Activated CD8-positive, alpha-beta memory T cell treated with anti-CD3 and anti-CD28 coated beads, Interleukin-2, amount 50 U/mL, for 4 hours (primary cell): ENCODE data around the gene MTG2.

Source experiments
- DNase-seq: peaks from one replicate; pipeline ENCODE4 v3.0.0-alpha.2; 2020

MTG2 gene

DNA sequence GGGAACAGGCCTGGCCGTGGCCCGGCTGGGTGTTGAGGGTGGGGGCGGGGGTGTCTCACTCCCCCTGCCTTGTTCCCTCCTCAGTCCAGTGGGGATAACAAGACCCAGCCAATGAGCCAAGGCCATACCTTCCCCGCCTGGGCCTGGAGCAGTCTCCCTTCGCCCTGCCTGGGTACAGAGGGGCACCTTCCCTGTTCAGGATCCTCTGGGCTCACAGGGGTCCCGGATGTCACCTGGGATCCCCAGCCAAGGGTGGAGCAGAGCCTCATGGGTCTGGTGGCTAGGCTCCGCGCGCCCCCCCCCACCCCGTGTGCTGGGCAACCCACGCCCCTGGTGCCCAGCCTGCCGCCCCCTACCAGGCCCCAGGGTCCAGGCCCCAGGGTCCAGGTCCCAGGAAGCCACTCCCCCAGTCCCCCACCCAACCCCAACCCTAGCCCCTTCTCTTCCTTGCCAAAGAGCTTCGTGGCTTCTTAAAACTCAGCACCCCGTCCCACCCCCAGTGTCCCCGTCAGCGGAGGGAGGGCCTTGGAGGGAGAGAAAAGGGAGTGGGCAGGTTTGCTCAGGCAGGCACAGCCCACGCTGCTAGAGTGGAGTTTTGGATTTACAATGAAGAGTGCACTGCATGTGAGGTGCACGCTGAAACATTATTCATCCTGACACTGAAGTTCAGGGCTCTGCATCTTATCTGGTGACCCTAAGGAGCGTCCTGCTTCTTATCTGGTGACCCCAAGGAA, 25.4 kb downstream of the MTG2 start:
- no peak for DNase-seq

DNA sequence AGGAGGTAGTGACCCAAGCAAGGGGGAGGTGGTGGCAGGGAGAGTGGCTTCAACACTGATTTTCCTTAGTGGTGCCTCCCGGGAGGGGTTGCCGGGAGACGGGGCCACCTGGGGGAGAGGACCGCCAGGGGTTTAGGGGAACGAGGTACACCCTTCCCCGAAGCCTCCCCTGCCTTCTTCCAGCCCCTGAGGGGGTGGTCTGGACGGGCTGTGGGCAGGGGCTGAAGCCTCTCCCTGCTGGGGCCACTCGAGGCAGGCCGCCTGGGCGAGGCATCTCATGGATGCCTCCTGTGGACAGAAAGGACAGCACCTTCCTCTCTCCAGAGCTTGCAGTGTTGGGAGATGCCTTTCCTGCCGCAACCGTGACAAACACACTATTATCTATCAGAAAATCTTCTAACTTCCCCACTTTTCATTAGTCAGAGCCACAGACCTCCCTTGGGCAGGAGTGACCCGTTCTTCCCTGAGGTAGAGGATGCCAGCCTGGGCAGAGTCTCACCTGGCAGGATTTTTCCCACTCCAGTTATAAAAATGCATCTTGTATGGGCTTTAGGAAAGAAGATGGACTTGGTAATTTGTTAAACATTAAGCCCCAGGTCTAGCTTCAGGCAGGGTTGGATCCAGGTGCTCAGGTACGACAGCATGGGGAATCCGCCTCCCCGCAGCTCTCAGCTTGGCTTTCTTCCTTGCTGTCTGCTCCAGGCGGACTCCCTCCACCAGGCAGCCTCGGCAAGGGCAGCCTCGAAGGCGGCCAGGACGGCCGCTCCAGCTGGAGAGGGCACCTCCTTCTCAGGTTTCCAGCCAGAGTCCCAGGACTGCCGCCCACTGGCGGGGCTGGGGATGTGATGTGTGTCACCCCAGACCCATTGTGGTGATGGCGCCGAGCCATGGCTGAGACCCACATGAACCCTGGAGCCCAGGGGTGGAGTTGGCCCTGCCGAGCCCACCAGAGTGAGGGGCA, 26.2 kb downstream of the MTG2 start:
- DNase-seq: no peak

DNA sequence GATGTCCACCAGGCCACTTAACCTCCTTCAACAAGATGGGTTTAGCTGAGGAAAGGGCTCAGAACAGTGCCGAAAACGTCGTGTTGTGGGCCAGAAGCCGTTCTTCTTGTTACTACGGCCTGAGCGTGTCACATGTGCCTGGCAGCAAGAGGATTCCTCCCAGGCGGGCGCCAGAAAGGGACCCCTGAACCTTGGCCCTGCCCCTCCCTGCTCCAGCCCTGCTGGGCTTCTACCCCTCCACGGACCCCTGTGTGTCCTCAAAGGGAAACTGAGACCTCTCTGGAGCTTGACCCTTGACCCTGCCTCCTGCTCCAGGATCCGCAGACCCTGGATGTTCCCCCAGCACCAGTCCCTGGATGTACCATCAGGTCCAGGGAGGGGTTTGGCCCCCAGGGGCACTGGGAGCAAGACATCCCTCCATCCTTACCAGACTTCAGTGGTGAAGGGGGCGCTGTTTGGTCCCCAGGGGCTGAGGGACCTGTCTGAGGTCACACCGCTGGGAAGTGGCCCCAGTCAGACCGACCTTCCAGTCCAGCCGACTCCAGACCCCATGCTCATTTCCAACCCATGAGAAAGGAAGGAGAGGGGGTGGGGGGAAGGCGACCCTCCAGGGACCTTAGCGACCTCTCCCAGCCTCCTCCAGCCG, 27.1 kb downstream of the MTG2 start:
- DNase-seq: no peak

DNA sequence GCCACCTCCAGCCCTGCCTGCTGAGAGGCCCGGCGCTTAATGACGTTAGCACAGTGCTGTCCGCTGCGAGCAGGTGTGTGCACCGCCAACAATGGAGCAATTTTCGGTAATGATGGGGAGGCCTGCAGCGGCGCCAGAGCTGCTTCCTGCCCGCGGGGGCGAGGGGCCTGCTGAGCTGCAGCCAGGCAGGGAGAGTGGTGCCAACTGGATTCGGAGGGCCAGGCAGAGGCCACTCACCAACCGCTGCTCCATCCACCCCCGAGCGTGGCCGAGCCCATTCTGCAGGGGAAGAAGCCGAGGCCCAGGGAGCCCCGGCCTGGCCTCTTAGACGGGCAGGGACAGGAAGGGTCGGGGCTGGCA, 27.6 kb downstream of the MTG2 start:
- DNase-seq: no peak

DNA sequence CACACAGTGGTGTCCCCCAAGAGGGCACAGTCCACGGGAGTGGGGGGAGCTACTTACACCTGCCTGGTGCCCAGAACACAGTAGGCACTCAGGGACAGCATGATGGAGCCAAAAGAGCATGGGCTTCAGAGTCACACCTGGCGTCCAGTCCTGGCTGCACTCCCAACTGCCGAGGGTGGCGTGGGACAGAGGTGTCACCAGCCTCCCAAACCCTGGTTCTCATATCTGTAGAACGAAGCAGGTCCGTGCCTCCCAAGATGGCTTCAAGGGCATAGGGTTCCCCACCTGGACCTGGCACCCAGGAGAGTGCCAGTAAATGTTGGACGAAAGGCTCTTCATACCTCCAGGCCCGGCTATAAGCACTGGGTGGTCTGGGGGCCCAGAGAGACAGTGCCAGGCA, 28.4 kb downstream of the MTG2 start:
- DNase-seq: no peak

DNA sequence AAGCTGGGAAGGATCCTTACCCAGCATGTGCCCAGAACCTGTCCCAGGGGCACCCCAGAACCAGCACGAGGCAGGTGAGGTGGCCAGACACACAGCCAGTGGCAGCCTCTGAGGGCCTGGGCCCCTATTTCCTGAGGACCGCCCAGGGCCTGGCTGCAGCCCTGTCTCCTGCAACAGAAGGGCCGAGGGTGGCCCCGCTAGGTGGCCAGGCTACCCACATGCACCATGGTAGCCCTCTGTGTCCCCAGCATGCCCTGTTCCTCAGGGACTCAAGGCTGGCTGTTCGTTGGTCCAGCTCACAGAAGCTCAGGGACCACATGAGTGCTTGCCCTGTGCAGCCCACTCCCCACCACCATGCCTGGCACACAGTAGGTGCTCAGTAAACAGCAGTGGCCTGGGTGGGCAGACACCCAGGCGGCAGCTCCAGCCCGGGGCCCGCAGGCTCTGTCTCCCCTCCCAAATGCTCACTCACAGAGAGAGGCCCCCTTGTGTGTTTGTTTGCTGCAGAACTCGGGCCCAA, 29.0 kb downstream of the MTG2 start:
- DNase-seq: no peak

DNA sequence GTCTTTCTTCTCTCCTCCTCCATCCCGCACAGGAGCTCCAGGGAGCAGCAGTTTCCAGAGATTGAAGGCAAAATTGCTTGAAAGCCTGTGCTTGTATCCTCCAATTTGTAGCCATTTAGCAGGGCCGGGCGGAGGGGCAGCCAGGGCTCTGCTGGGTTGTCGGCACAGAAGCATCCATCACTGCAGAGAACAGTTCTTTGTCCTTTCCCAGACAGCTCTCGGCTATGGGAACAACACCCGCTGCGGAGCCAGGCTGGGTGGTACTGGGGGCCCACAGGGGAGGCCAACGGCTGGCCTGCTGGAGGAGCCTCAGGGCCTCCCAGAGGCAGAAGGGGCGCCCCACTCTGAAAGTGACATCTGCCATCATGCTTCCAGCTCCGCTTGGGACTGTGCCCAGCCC, 29.5 kb downstream of the MTG2 start:
- DNase-seq: no peak

DNA sequence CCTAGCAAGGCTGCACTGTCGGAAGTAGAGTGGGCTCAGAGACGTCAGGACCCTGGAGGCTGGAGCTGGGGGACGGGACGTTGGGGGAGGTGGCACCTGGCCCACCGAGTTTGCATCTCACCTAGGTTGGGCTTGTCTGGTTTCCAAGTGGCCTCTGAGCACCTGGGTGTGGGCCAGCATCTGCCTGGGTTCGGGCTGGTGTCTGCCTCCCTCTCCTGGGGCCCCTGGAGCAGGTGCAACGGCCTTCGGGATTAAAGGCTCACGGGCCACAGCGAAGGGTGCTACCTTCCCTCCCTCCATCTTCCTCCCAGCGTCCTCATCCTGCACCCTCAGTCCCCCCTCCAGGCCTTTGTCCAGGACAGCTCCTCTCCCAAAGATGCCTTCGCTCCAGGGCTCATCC, 31.2 kb downstream of the MTG2 start:
- no peak for DNase-seq

DNA sequence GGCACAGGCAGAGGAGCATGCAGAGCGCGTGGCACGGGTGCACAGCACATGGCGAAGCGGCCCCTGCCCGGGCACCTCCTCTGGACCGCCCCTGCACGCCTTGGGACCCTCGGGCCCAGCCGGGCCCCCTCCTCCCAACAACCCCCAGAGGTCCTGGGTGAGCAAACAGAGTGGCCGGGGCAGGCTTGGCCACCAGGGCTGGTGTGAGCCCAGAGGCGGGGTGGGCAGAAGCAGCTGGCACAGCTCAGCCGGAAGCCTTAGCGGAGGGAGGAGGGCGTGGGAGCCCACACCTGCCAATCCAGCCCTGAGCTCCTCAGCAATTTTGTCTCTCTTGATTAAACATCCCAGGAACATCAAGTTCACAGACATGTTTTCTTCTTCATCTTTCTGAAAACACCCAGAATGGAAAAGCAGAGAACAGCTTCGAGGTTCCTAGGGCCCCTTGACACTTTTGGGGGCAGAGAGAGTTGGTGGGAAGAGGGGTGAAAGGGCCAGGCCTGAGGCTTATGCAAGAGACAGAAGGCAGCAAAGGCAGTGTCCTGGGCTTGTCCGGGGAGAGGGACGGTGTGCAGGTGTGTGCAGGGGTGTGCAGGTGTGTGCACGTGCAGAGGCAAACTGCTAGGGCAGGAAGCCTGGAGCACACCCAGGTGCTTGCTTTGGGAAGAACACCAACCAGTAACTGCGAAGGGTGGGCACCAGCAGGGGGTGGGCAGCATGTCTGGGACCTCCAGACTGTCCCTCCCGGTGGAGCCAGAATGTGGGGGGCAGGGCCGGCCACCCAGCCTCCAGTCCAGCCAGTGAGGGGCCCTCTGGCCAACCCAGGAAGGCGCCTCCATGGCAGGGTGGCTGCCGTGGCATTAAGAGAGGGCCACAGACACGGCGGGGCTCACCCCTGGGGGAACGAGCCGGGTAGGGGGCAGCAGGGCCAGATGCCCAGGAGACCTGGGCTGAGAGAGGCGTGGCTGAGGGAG, 32.5 kb downstream of the MTG2 start:
- no peak for DNase-seq

DNA sequence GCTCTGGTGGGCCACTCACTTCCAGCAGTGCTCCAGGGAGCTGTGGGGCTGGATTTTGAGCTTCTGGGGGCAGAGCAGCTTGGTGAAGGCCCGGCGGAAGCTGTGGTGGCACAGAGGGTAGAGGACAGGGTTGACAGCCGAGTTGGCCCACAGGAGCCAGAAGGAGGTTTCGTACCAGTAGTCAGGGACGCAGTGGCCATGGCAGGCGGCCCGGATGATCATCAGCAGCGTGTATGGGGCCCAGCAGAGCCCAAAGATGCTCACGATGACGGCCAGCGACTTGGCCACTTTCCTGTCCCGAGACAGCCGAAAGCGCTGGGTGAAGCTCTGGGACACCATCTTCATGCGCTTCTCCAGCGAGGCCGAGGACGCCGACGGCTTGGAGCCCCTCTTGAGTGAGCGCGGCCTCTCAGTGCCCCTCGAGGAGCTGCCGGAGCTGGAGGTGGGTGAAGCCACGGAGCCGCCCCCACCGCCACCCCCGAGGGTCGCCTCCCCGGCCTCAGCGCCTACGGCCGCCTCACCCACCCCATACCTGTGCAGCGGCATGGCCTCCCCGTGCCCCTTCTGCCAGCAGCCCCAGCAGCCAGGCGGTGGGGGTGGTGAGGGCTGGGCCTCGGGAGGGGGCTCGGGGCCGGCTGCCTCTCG, 33.3 kb downstream of the MTG2 start:
- DNase-seq: no peak

DNA sequence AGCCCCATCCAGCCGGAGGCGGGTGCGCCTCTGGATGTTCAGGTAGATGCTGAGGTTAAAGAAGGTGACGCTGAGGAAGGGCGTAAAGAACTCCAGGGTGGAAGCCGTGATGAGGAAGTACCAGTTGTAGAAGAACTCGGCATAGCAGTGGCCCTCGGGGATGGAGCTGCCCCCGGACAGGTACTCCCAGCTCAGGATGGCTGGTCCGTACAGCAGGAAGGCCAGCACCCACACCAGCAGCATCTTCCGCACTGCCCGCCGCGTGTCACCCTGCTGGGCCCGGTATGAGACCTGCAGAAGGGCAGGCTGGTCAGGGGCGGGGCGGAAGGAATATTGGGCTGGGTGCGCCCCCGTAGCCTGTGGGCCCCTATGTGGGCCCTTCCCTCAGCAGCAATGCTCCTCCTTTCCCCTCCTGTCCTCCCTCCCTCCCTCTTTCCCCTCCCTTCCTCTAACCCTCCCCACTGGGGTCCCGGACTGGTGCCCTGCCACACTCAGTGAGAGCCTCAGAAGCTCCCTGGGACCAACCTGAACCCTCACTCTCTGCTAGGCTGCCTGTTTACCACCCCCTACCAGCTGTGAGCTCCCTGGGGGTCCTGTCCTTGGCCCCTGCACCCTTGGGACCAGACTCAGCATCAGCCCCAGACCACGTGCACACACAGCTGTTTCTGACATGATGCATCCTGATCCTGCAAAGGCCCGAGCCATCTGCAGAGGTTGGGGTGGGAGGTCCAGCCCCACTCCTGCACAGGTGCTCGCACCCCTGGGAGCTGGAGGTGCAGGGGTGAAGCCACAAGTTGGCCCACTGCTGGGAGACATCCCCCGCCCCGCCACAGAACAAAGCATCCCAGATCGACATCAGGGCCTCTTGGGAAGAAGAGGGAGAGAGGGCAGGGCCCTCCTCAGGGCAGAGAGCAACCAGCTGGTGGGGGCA, 34.1 kb downstream of the MTG2 start:
- DNase-seq: no peak

DNA sequence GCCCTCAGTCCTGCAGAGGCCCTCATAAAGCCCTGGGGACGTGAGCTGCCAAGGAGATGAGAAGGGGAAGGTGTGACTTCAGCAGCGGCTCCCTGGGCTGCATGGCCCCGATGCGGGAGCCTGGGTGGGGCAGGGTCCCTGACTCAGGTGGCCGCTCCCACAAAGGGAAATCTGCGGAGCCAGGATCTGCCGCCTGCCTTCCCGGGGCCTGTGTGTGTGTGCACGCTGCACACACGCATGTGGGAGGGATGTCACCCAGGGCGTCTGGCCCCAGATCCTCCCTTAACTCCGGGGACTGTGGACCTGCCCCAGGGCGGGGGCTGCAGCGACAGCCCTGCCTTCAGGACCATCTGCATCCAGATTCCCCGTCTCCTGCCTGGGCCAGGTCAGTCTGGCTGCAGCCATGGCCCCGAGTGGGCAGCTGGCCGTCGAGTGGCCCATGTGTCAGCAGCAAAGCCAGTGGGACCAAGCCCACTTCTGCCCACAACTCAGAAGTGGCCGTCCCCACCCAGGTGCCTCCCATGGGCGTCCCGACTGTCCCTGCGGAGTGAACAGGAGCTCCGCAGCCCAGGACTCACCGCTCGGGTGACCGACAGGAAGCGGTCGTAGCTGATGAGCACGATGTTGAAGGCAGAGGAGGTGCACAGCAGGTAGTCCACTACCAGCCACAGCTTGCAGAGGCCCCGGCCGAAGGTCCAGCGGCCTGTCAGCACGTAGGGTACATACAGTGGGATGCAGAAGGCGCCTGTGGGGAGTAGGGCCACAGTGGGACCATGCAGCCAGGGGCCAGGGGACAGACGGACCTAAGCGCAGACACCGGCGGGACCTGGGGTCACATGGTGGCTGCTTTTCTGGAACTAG, 35.3 kb downstream of the MTG2 start:
- DNase-seq: no peak

DNA sequence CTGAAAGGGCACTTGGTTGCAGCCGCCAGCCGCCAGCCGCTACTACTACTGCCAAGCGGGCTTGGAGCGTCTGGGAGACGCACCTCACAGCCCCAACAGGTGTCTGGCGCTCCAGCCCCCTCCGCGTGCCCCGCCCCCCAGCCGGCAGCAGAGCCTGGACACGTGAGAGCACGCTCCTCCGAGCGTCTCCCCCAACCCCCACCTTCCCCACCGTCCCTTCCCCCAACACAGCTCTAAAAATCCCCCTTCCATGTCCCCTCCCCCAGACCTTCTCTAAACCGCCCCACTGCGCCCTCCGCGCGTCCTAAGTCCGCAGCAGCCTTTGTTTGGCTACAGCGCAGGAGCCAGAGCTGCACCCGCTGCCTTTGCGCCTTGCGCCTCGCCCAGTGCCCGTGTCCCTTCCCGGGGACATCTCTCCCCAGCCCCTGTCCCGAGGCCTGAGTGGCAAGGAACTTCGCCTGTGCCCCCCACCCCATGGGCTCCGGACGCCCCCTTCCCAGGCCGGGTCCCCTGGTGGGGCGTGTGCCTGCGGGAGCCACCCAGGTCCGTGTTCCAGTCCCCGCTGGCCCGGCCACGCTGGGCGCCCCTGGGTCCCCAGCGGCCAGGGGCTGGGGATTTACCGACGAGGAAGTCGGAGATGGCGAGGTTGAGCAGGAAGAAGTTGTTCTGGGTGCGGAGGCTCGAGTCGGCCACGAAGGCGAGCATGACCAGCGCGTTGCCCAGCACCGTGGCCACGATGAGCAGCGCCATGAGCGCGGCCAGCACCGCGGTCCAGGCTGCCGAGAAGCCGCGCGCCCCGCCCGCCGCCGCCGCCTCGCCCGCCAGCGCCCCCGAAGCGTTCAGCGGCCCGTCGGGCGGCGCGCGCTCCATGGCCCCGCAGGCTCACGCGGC, 36.5 kb downstream of the MTG2 start:
- DNase-seq: no peak

DNA sequence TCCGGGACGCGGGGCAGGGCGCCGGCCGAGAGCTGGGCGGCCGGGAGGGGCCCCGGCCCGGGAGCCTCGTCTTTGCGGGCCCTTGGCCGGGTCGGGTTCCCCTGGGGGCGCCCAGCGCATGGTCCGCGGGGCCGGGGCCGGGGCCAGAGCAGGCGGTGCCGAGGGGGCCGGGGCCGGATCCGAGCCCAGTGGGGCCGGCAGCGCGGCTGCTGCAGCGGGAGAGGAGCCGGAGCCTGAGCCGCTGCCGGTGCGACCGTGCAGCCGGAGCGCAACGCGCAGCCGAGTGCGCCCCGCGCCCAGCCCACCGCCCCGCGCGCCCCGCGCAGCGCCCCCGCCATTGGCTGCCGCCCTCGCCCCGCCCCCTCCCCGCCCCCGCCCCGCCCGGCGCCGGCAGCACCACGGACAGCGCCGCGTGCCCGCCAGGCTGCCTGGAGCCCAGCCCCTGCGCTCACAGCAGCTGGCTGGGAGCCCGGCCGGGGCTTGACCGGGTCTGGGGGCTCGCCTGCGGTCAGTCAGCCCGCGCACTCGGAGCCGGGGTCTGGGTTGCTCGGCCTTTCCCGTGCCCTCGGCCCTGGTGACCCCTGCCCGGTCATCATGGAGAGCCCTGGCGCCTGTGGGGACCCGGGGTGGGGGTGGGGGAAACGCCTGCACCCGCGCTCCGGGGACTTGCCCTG, 37.3 kb downstream of the MTG2 start, which contains the start of gene HRH3:
Gene HRH3 (minus strand): TSS at position 287 of the 674 bp plus-strand sequence. CDS start 308 bp downstream, outside the sequence.
- no peak for DNase-seq

DNA sequence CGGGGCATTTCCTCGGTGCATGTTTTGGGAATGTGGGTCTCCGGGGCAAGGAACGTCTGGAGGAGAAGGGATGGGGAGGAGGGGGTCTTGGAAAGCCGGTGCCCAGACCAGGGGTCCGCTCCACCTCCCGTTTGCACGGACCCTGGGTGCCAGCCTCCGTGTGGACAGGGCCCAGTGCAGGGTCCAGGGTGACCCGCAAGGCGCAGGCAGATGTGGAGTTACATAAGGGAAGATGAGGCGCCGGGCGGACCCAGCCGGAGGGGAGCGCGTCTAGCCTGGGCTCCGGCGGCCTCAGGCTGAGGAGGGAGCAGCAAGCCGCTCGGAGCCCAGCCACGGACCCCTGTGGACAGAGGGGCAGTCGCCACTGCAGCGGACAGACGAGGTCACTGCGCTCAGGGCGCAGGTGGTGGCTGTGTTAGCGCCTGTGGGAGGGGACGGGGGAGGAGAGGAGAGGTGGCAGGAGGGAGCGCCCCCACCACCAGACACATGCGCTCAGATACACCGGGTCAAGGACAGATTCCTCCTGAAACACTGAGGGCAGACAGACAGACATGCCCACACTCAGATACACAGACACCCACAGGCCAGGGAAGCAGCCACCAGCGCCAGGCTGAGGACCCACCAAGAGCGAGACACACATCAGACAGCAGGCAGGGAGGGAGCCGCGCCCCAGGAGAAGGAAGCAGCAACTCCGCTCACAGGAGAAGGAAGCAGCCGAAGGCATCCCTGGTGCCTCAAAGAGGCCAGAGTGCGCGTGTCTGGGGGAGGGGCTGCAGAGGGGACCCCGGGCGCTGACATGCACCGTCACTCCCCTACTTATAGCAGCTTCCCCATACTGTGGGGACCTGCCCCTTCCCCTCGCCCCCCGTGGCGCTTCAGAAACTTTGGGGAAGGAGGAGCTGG, 38.1 kb downstream of the MTG2 start:
- DNase-seq: no peak

DNA sequence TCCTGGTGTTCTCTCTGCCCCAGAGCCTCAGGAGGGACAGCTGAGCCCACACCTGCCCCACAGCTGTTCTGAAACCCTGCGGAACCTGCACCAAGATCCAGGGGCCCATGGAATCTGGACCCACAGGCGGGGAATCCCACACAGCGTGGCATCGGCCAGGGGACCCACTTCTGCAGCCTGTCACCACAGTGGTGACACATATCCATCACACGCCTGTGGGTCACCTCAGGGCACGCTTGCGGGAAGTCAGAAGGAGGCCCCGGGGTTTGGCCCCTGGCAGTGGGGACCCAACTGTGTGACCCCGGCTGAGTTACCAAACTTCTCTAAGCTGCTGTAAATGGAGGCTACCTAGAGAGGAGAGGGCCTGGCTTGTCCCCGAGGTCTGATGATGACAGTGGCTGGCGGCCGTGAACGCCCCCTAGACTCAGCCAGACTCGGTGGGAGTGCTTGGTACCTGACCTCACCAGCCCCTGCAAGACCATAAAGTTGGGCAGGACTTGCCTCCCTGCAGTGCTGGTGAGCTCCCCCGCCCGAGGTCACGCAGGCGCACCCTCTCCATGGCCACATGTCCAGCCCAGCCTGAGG, 39.5 kb downstream of the MTG2 start:
- no peak for DNase-seq
